Endothelial cell of umbilical vein (primary cell): Measurements from ENCODE around the gene MRPL12. TPM values are rescaled to one million over a fixed set of nuclear protein-coding genes. Genes with fewer than 3 reads are reported as not detected.

ENCODE experiments used
- BruUV-seq: library from RNA; stranded (reverse); fragments of 400-500 nt; replicated peaks from 2 replicates; lab custom pipeline; 2021; lab: Mats Ljungman, UMichigan
- CTCF ChIA-PET: fragments of 300-600, 350-600 bp; sonication (Branson Sonifier 250); formaldehyde crosslinking; loops from one replicate; lab custom pipeline; 2021; ENCODE audit warnings: antibody characterized with exemption, inconsistent platforms; lab: Charles Lee
- POLR2A ChIA-PET: fragments of 300-600, 350-600 bp; sonication (Branson Sonifier 250); formaldehyde crosslinking; loops from one replicate; lab custom pipeline; 2021; ENCODE audit warnings: antibody characterized with exemption, inconsistent platforms; lab: Charles Lee
- DNase-seq: peaks from one replicate; pipeline ENCODE4 v3.0.0-alpha.2; 2011; ENCODE audit warnings: low read depth, low spot score
- FAIRE-seq: peaks from 2 replicates; lab custom pipeline; 2011; peaks lifted over from hg19 to GRCh38; lab: Jason Lieb, UNC
- H2AFZ ChIP-seq: 2 replicates; pipeline ENCODE4 v1.6.0; 2012; ENCODE audit warnings: low read depth, low read length, control low read depth, inconsistent platforms
- H3K27ac ChIP-seq: 2 replicates; pipeline ENCODE4 v1.5.1; 2011; ENCODE audit warnings: low read depth, mild to moderate bottlenecking, control low read depth, low read length, moderate library complexity; ENCODE audit not compliant: insufficient read depth
- H3K27me3 ChIP-seq, 2 experiments: 2 replicates each; pipeline versions ENCODE4 v1.6.0 to v1.6.1; 2011; ENCODE audit warnings: low read length in 2 of 2, mixed read lengths in 1 of 2; ENCODE audit not compliant: control insufficient read depth in 2 of 2, insufficient read depth in 2 of 2
- H3K36me3 ChIP-seq, 2 experiments: 2 replicates in 1 of 2; 3 replicates in 1 of 2; pipeline ENCODE4 v1.5.1; 2011; ENCODE audit warnings: low read length in 2 of 2, mild to moderate bottlenecking in 1 of 2, moderate library complexity in 1 of 2; ENCODE audit not compliant: control insufficient read depth in 2 of 2, insufficient read depth in 2 of 2; ENCODE audit errors: extremely low read depth in 1 of 2
- H3K4me1 ChIP-seq: 3 replicates; pipeline ENCODE4 v1.5.1; 2011; ENCODE audit warnings: mild to moderate bottlenecking, low read length; ENCODE audit not compliant: control insufficient read depth, insufficient read depth; ENCODE audit errors: extremely low read depth
- H3K4me2 ChIP-seq: 2 replicates; pipeline ENCODE4 v1.6.1; 2011; ENCODE audit warnings: low read length, control low read depth, mixed read lengths; ENCODE audit not compliant: insufficient read depth
- H3K4me3 ChIP-seq, 3 experiments: fragments of 200-600 bp in 1 of 3; sonication (generic), shearing (Covaris generic) in 1 of 3; replicated peaks in 1 of 3; 2 replicates each; pipeline ENCODE4 v1.5.1; 2011 to 2016; ENCODE audit warnings: control low read depth in 3 of 3, low read length in 3 of 3, mild to moderate bottlenecking in 2 of 3, inconsistent platforms in 1 of 3, low read depth in 1 of 3, moderate library complexity in 1 of 3; ENCODE audit not compliant: insufficient read depth in 1 of 3
- H3K79me2 ChIP-seq: 2 replicates; pipeline ENCODE4 v1.6.0; 2012; ENCODE audit warnings: low read length, inconsistent platforms; ENCODE audit not compliant: control insufficient read depth, insufficient read depth
- H3K9ac ChIP-seq: replicated peaks from 2 replicates; pipeline ENCODE3; 2011; ENCODE audit warnings: low read length, control low read depth; ENCODE audit not compliant: insufficient read depth; ENCODE audit errors: extremely low read depth
- H3K9me1 ChIP-seq: replicated peaks from 3 replicates; pipeline ENCODE4 v1.6.0; 2011; ENCODE audit warnings: mild to moderate bottlenecking, low read length; ENCODE audit not compliant: control insufficient read depth, insufficient read depth; ENCODE audit errors: extremely low read depth
- H3K9me3 ChIP-seq: replicated peaks from 2 replicates; pipeline ENCODE4 v1.5.1; 2012; ENCODE audit warnings: low read length, inconsistent platforms; ENCODE audit not compliant: control insufficient read depth, insufficient read depth
- H4K20me1 ChIP-seq: replicated peaks from 2 replicates; pipeline ENCODE3; 2011; ENCODE audit warnings: mild to moderate bottlenecking, low read length; ENCODE audit not compliant: control insufficient read depth, insufficient read depth; ENCODE audit errors: extremely low read depth
- EZH2 ChIP-seq: IDR thresholded peaks from 2 replicates; pipeline ENCODE4 v1.6.1; 2012; ENCODE audit warnings: borderline replicate concordance, low read depth, mild to moderate bottlenecking, moderate library complexity, low read length, inconsistent platforms; ENCODE audit not compliant: severe bottlenecking
- FOS ChIP-seq: IDR thresholded peaks from 2 replicates; pipeline ENCODE4 v1.6.1; 2011; ENCODE audit warnings: mild to moderate bottlenecking, low read length, moderate library complexity, borderline replicate concordance; ENCODE audit not compliant: insufficient read depth
- GATA2 ChIP-seq: IDR thresholded peaks from 2 replicates; pipeline ENCODE4 v1.7.0; 2011; ENCODE audit warnings: low read depth, mild to moderate bottlenecking, moderate library complexity, mixed read lengths, low read length; ENCODE audit not compliant: insufficient read length, insufficient read depth
- JUN ChIP-seq: IDR thresholded peaks from 2 replicates; pipeline ENCODE4 v1.6.1; 2011; ENCODE audit warnings: borderline replicate concordance, low read depth; ENCODE audit not compliant: insufficient read length, insufficient read depth
- MAX ChIP-seq: IDR thresholded peaks from 2 replicates; pipeline ENCODE4 v1.6.1; 2011; ENCODE audit not compliant: insufficient read depth, insufficient read length
- MYC ChIP-seq: IDR thresholded peaks from one replicate; pipeline ENCODE4 v1.6.1; 2011; ENCODE audit warnings: mild to moderate bottlenecking, low read depth, low read length
- POLR2A ChIP-seq: IDR thresholded peaks from 2 replicates; pipeline ENCODE4 v1.6.1; 2012; ENCODE audit warnings: low read depth, mild to moderate bottlenecking, control low read depth, low read length
- POLR2AphosphoS5 ChIP-seq: IDR thresholded peaks from 2 replicates; pipeline ENCODE4 v1.6.1; 2012; ENCODE audit warnings: low read depth, mild to moderate bottlenecking, control low read depth, low read length, moderate library complexity; ENCODE audit not compliant: insufficient read depth
- dilution Hi-C: fragments of 300-500 bp; cut with MboI; formaldehyde crosslinking; loops from one replicate; pipeline ENCODE4 v1.15.0; 2019; ENCODE audit warnings: low sequenced_read_pairs; ENCODE audit not compliant: extremely low pct_ligation_motif_present
- intact Hi-C: fragments of 100-400 bp; cut with micrococcal nuclease; formaldehyde crosslinking; loops from one replicate; pipeline ENCODE4 v1.10.0; 2022
- polyA plus RNA-seq, 4 experiments: library from polyadenylated mRNA; depleted of rRNA in 3 of 4; stranded (reverse) in 3 of 4; unstranded in 1 of 4; fragments of >200 nt; gene quantifications; 2 replicates each; pipeline versions ENCODE4 v1.2.1 to v1.2.3, GENCODE V29; 2011 to 2012; ENCODE audit warnings: missing spikeins in 1 of 4
- total RNA-seq: library from RNA; stranded (reverse); gene quantifications from 2 replicates; pipeline ENCODE4 v1.2.3, GENCODE V29; 2021
- TF ChIP-seq, protein P1 (sequence below), 2 donors: IDR thresholded peaks; 1 replicate in 1 of 2; 2 replicates in 1 of 2; pipeline ENCODE4 v1.5.1; 2011; ENCODE audit warnings: low read length in 2 of 2, mild to moderate bottlenecking in 2 of 2, moderate library complexity in 2 of 2, control low read depth in 1 of 2, inconsistent platforms in 1 of 2, low read depth in 1 of 2; ENCODE audit not compliant: insufficient read depth in 1 of 2; ENCODE audit errors: extremely low read depth in 1 of 2

MRPL12 gene
- total and polyA plus RNA-seq, 2 donors (not counting 3 experiments of a cell fraction or from before 2014, with no cell fraction given), result 91.9 to 99.9 TPM

DNA sequence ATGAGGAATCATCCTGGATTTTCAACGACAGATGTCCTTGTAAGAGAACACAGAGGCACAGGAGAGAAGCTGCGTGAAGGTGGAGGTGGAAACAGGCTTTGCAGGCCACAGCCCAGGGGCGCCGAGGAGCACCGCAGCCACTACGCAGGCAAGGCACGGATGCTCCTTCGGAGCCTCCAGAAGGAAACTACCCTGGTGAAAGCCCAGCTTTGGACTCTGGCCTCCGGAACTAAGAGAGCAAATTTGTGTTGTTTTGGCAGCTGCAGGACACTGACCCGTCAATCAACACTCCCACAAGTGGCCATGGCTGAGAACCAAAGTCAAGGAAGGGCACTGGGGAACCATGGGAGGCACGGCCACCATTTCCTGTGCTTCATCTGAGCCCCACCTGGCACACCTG lies 23.0 kb upstream of the MRPL12 start:
- CTCF ChIA-PET, result no interaction called here
- BruUV-seq, result no TSS peak
- Histone ChIP-seq H3K4me3 (no peak overlapping the region), H3K9me1 (no peaks in the 10 kb centered on the region), H3K27ac (no peak overlapping the region), H4K20me1 (no peaks in the 10 kb centered on the region), H3K9ac (no peak overlapping the region), H3K4me2 (no peak overlapping the region), H3K9me3 (no peaks in the 10 kb centered on the region), H3K79me2 (peaks cover 31% of the 10 kb centered on the region), H3K36me3 (peaks cover 0 to 3% of the 10 kb centered on the region in 2 experiments), H2AFZ (no peak overlapping the region), H3K27me3 (no peaks in the 10 kb centered on the region), H3K4me1 (peaks cover 10% of the 10 kb centered on the region)
- no peak for FAIRE-seq
- intact Hi-C loops (no loop called here), dilution Hi-C loops (no loop called here)
- POLR2A ChIA-PET, result no interaction called here
- TF ChIP-seq FOS (no peak), MYC (no peak), POLR2AphosphoS5 (no peak), POLR2A (no peak), GATA2 (no peak)
- TF ChIP-seq, protein P1, sequence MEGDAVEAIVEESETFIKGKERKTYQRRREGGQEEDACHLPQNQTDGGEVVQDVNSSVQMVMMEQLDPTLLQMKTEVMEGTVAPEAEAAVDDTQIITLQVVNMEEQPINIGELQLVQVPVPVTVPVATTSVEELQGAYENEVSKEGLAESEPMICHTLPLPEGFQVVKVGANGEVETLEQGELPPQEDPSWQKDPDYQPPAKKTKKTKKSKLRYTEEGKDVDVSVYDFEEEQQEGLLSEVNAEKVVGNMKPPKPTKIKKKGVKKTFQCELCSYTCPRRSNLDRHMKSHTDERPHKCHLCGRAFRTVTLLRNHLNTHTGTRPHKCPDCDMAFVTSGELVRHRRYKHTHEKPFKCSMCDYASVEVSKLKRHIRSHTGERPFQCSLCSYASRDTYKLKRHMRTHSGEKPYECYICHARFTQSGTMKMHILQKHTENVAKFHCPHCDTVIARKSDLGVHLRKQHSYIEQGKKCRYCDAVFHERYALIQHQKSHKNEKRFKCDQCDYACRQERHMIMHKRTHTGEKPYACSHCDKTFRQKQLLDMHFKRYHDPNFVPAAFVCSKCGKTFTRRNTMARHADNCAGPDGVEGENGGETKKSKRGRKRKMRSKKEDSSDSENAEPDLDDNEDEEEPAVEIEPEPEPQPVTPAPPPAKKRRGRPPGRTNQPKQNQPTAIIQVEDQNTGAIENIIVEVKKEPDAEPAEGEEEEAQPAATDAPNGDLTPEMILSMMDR (IDR thresholded peaks at IDR 0.05; ENCODE audit: extremely low read depth in 1 of 2, insufficient read depth in 1 of 2, low read depth in 1 of 2, low read length in 2 of 2), result no peak
- DNase-seq, result no peak

DNA sequence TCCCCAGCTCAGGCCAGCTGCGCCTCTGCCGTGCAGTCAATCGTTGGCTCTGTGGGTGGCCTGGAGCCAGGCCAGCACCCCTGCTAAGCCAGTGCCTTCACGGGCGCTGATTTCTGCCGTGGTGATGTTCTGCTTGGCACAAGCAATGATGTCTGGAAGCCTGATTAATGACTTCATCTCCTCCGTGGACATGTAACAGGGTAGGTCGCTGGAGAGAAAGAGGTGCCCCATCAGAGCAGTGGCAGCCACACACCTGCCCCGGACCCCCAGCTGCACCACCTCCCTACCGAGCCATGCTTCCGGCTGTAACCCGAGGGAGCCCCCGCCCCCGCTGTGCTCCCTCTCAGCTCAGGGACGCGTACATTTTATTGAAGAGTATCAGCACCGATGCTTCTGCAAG lies 21.5 kb upstream of the MRPL12 start:
- POLR2A ChIA-PET, result no interaction called here
- CTCF ChIA-PET, result no interaction called here

More for the DNA sequence above, 21.5 kb upstream of the MRPL12 start:
- no peak overlapping the region for H2AFZ ChIP-seq
- no peak overlapping the region for H3K27ac ChIP-seq
- H3K9ac ChIP-seq, result no peak overlapping the region
- H3K4me3 ChIP-seq, result no peak overlapping the region
- peaks cover 6 to 13% of the 10 kb centered on the region in 2 experiments for H3K36me3 ChIP-seq
- H3K9me3 ChIP-seq, result no peaks in the 10 kb centered on the region
- no TSS peak for BruUV-seq
- H4K20me1 ChIP-seq, result no peaks in the 10 kb centered on the region
- H3K9me1 ChIP-seq, result no peaks in the 10 kb centered on the region
- TF ChIP-seq FOS (no peak), JUN (no peak), EZH2 (no peak), GATA2 (no peak), POLR2A (no peak), POLR2AphosphoS5 (no peak), MAX (no peak), MYC (no peak)
- TF ChIP-seq, protein P1 (IDR thresholded peaks at IDR 0.05; ENCODE audit: extremely low read depth in 1 of 2, insufficient read depth in 1 of 2, low read depth in 1 of 2, low read length in 2 of 2), result no peak
- dilution Hi-C loops (no loop called here), intact Hi-C loops (no loop called here)
- no peak for DNase-seq
- no peaks in the 10 kb centered on the region for H3K27me3 ChIP-seq
- peaks cover 45% of the 10 kb centered on the region for H3K79me2 ChIP-seq
- FAIRE-seq, result no peak
- H3K4me2 ChIP-seq, result no peak overlapping the region
- H3K4me1 ChIP-seq, result peaks cover 16% of the 10 kb centered on the region
